Measurements from ENCODE around the gene GOLGA8B. TPM values are rescaled to one million over a fixed set of nuclear protein-coding genes. Genes with fewer than 3 reads are reported as not detected.
"Not testable (repeated sequence)": the region's sequence is repeated elsewhere in the genome, so short reads cannot be mapped to it uniquely, and the experiment has no call there.

The GOLGA8B gene
- total RNA-seq, 2 experiments from 2014 or later = 132 to 139 TPM

GRCh38 chr15:34550129-34550528 lies 33.3 kb downstream of the GOLGA8B start:
- not testable (repeated sequence) for H3K9me3 Mint-ChIP-seq, H3K27ac Mint-ChIP-seq, H3K36me3 Mint-ChIP-seq, H3K4me1 Mint-ChIP-seq, H3K4me3 Mint-ChIP-seq, DNase-seq, H3K27me3 Mint-ChIP-seq

DNA sequence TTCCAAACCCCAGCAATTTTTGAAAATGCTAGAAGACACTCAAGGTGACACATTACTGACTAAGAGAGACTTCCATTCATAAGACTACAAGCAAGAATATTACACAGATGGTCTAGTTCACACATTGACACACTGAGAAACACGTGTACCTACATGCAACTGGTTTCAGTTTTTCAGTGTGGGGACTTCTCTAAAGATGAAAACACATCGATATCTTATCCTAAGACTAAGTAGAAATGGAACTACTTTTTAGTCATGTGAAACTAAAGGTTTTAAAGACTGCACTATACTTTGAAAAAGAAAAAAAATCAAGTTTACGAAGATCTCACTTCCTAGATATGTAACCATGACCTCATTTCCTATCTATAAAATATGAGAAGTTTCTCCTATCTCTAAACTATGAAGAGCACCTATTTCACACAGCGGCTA lies 34.1 kb downstream of the GOLGA8B start:
- H3K36me3 Mint-ChIP-seq, H3K27me3 Mint-ChIP-seq, DNase-seq, H3K4me1 Mint-ChIP-seq, H3K9me3 Mint-ChIP-seq, H3K27ac Mint-ChIP-seq, H3K4me3 Mint-ChIP-seq: not testable (repeated sequence)

GRCh38 chr15:34543860-34544649 lies 39.4 kb downstream of the GOLGA8B start:
- not testable (repeated sequence) for H3K9me3 Mint-ChIP-seq, H3K27me3 Mint-ChIP-seq, H3K27ac Mint-ChIP-seq, H3K4me1 Mint-ChIP-seq, DNase-seq, H3K36me3 Mint-ChIP-seq, H3K4me3 Mint-ChIP-seq

DNA sequence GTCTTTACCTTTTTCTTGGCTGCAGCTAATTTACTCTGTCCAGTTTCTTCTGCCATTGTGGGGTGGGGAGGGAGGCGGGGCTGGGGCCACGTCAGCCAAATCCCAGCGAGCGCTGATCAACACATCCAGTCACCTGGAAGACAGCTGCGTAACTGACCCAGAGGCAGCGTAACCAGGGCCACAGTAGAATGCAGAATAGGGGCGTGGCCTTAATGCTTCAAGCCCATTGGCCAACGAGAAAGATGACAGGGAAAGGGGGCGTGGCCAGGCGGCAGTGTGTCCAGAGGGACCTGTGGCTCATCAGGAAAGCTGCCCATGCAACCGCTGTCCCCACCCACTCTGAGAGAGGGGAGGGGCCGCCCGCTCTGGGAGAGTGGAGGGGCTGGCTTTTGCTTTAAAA lies 47.6 kb downstream of the GOLGA8B start:
- H3K4me1 Mint-ChIP-seq, H3K4me3 Mint-ChIP-seq, H3K9me3 Mint-ChIP-seq, H3K27ac Mint-ChIP-seq, H3K27me3 Mint-ChIP-seq, DNase-seq, H3K36me3 Mint-ChIP-seq: not testable (repeated sequence)

Other genes starting within 250 kb of the GOLGA8B start
- gene SLC12A6, start 245.9 kb downstream of the GOLGA8B start, total RNA-seq = 10 to 100 TPM; 19.2 to 20.1 TPM
- 100 to 1,000 TPM; 285 to 303 TPM for gene NOP10, start 240.5 kb downstream of the GOLGA8B start, total RNA-seq
- gene NUTM1, start 240.3 kb downstream of the GOLGA8B start, total RNA-seq = not detected
- 10 to 100 TPM; 49.8 to 49.9 TPM for gene LPCAT4, start 216.5 kb downstream of the GOLGA8B start, total RNA-seq
- 100 to 1,000 TPM; 123 to 126 TPM for gene GOLGA8A, start 145.8 kb downstream of the GOLGA8B start, total RNA-seq
- gene GJD2, start 171.3 kb upstream of the GOLGA8B start, total RNA-seq = not detected
- not detected for gene ACTC1, start 211.9 kb upstream of the GOLGA8B start, total RNA-seq

Data from activated naive CD8-positive, alpha-beta T cell treated with anti-CD3 and anti-CD28 coated beads for 36 hours (primary cell).